CMK (cell line): ENCODE results near the gene SLC25A33.
A peak's percentile ranks its signal among the peaks of the same experiment; 100 is the strongest.

ENCODE experiments used
- DNase-seq: peaks from one replicate; pipeline ENCODE4 v3.0.0-alpha.2; 2010; ENCODE audit warnings: low read depth

Gene SLC25A33

DNA sequence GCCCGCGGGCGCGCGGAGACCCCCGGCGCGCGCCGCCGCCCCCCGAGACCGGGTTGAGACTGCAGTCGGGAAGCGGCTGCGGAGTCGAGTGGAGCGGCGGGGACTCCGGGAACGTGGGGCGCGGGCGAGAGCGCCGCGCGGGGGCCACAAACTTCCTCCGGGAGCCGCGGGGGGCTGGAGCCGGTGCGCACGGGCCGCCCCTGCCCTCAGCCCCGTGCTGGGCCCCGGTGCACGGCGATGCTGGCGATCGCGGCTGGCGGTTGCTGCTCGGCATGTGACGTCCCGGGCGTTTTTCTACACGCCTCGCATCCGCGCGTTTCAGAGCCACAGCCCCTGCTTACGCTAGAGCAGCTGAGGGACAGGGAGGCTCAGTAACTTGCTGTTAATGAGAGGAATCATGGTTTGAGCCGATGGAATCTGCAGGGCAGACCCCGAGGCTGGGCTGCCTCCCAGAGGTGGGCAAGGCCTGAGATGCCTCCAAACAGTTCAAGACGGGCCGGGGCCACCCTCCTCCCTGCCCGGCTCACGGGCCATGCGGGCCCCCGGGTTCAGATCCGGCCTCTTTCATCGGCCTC lies 50.0 kb downstream of the SLC25A33 start:
- no peak for DNase-seq

DNA sequence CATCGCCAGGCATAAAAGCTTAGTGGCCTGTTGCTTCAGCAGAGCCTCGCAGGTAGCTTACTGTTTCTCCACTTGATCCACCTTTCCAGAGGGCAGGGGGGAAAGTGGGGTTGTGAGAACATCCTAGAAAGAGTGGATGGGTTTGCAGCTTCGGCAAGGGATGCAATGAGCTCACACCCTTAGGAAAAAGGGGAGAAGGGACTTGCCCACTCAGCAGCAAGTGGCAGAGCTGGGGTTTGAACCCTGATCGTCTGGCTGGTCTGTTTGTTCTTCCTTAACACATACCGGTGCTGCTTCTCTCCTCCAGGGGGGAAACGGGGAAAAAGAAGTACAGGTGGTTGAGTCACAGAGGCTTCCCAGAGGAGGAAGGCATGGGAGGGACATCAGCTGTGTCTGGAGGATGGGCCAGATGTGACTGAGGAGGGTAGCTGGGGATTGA lies 50.5 kb downstream of the SLC25A33 start:
- DNase-seq = no peak

DNA sequence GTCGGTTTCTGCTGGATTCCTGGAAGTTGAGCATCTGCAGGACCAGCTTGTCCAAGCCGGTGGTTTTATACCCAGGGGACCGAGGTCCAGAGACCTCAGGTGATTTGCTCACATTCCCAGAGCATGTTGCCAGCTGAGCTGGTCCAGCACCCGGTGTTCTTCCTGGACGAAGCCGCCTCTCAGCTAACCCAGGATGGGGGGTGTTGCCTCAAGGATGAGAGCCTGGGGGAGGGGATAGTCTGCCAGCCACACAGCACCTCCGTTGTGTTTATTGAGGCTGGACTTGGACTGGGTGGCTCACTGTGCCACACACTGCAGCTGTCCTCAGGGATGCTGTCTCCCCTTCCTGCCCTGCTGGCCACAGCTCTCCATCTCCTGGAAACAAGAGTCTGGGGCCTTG lies 50.9 kb downstream of the SLC25A33 start:
- DNase-seq = no peak

- no peak for DNase-seq
Observed at GRCh38 chr1:9590945-9591668, 51.8 kb downstream of the SLC25A33 start.

DNA sequence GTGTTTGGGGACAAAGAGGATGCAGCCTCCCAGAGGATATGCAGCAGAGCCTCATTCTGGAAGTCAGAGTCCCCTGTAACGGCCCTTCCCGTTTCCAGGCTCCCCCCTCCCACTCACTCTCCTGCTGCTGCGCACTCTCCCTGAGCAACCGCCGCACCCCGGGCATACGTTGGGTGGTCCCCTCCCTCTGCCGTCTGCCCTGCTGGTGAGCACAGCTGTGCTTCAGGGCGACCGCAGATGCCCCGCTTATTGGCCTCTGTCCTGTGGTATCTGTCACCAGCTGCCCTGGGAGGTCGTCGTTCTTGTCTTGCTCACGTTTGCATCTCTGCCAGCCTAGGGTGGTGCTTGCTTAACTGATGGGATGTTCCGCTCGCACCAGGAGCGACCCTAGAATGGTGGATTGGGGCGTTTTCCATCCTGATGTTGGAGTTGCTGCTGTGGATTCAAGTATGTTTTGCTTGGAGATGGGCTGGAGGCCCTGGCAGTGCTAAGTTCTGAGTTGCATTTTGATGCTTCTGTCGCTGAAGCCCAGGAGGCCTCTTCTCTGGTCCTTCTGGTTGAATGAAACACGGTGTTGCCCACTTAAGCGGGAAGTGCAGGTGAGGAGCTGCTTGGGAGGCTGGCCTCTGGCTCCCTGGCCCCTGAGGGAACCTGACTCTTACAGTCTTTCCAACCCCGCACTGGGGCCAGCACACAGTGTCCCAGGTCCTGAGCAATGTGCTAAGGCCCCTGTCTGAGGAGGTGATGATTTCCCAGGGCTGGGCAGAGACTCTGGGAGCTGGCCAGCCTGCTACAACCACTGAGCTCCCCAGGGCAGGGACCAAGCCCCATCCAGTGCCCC lies 52.6 kb downstream of the SLC25A33 start:
- DNase-seq = no peak

DNA sequence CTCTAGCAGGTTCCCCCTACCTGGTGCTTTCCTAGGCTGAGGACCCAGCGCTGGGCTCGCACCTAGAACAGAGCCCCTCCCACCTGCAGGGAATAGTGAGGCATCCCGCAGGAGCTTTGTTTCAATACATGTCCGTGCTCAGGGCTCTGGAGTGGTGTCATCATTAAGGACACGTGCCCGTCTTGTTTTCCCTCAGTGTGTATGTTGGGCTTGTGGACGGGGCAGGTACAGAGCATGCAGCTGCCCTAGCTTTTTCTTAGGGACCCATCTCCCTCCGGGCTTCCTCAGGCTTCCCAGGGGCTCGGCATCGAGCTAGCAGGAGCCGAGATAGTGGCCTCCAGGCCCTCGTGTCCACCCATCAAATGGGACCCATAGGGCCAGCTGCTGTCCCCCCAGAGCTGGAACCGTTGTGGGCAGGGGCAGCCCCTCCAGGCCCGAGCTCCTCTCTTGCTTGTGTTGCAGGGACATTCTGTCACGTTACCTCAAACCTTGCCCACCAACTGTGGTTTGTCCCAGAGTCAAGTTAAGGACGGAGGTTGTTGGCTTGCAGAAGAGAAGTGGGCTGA lies 53.3 kb downstream of the SLC25A33 start:
- DNase-seq = no peak

- no peak for DNase-seq
Observed at GRCh38 chr1:9593147-9593491, 53.9 kb downstream of the SLC25A33 start.

DNA sequence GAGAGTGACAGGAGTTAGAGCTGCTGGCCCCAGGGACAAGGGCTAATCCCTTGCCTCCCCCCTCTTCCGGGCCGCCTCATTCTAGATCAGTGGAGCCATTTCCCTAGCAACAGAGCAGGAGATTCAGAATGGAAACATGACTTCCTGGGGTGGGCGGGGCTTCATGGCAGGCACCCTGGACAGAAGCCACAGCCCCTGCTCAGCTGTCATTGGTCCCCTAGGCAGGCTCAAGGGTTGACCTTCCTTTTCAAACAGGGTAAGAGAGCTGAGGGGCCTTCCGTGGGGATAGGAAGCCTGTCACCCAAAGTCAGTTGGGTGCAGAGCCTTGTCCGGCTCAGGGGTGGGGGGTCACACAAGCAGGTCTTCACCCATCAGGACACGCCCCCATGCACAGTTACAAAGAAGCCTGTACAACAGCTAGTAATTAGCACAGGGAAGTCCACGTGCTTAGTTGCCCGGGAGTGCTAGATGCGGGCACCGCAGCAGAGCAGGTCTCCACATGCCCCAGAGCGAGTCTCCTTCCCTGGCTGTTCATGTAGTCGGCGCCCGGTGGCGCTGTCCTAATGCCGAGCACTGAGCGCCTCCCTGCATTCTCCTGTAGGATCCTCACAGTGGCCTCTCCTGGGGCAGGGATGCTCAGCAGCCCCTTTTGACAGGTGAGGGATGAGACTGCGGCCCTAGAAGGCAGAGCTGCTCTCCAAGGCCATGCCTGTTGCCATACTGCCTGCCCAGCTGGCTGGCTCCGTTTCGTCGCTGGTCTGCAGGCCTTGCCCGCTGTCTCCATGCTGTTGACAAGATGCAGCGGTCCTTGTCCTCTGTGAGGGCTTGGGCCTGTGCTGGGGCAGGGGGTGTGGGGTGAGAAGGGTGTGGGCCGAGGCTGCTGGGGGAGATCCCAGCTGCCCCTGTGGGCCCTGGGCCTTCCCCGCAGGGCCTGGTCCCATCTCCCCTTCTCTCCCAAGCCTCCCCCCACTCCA lies 54.5 kb downstream of the SLC25A33 start:
- peak; percentile 78 for DNase-seq

DNA sequence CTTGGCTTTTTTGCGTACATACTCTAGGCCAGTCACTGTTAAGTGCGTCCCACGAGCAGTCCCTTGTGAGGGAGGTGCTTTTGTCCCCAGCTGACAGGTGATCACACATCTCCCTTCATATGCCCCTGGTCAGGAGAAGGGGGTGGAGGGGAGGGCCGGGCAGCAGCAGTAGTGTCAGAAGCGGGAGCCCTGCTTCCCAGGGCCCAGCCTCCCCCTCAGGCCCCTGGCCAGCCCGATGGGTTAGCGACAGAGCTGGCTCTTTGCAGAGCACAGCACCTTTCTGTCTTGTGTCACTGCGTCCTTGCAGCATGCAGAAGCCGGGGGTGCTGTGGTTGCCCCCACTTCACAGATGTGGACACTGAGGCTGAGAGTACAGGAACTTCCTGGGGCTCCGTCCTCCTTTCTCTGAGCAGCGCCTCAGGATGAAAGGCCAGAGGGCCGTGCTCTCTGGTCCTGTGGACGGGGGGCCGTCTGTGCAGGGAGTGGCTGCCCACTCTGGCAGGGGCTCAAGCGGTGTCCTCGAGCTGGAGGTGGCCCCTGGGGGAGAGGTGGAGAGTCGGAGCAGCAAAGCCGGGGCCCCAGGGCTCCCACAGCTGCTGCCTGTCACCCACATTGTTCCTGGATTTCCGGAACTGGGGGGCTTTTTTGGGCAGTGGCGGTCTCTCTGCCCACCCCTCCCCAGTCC lies 55.3 kb downstream of the SLC25A33 start:
- no peak for DNase-seq

GRCh38 chr1:9595156-9595967 lies 56.1 kb downstream of the SLC25A33 start:
- DNase-seq = no peak

GRCh38 chr1:9595968-9596340 lies 56.7 kb downstream of the SLC25A33 start:
- DNase-seq = no peak

DNA sequence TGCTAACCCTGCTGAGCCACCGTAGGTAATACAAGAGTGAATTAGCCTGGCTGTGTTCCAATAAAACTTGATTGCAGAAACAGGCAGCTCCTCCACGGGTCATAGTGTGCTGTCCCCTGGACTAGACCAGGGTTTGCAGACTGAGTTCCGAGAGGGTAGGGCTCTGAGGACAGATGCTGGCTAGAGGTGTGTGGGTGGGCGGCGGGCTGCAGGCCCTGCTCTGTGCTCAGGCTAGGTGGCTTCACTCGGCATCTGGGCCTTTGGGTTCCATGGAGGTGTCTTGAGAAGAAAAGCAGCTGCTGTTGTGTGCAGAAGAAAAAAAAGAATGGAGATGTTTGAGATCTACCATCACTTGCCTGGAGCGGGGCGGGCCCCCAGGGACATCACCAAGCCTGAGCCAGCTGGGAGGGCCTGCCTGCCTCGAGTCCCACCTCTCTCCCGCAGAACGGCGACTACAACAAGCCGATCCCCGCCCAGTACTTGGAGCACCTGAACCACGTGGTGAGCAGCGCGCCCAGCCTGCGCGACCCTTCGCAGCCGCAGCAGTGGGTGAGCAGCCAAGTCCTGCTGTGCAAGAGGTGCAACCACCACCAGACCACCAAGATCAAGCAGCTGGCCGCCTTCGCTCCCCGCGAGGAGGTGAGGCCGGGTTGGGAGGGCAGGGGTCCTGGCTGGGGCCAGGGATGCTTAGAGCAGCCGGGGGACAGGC lies 57.3 kb downstream of the SLC25A33 start:
- no peak for DNase-seq

GRCh38 chr1:9597361-9598315 lies 58.4 kb downstream of the SLC25A33 start:
- DNase-seq = no peak

DNA sequence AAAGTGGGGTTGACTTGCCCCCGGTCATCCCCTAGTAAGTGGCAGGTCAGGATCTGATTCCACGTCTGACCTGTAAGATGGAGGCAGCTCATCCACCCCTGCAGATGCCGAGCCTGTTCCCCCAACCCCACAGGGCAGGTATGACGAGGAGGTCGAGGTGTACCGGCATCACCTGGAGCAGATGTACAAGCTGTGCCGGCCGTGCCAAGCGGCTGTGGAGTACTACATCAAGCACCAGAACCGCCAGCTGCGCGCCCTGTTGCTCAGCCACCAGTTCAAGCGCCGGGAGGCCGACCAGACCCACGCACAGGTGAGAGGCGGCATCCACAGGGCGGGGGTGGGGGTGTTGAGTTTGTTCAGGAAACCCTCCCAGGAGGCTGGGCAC lies 59.0 kb downstream of the SLC25A33 start:
- DNase-seq = no peak

DNA sequence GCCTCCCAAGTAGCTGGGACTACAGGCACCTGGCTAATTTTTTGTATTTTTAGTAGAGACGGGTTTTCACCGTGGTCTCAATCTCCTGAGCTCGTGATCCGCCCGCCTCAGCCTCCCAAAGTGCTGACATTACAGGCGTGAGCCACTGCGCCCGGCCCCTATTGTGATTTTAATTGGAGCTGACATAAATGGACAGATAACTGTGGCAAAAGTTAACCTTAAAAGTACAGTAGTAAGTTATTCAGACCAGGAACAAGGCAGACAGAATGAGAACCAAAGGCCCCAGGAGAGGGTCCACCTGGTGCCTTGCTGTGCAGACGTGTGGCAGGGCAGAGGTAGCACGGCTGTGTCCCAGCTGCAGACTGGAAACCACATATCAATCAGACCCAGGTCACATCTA lies 60.5 kb downstream of the SLC25A33 start:
- DNase-seq = no peak

DNA sequence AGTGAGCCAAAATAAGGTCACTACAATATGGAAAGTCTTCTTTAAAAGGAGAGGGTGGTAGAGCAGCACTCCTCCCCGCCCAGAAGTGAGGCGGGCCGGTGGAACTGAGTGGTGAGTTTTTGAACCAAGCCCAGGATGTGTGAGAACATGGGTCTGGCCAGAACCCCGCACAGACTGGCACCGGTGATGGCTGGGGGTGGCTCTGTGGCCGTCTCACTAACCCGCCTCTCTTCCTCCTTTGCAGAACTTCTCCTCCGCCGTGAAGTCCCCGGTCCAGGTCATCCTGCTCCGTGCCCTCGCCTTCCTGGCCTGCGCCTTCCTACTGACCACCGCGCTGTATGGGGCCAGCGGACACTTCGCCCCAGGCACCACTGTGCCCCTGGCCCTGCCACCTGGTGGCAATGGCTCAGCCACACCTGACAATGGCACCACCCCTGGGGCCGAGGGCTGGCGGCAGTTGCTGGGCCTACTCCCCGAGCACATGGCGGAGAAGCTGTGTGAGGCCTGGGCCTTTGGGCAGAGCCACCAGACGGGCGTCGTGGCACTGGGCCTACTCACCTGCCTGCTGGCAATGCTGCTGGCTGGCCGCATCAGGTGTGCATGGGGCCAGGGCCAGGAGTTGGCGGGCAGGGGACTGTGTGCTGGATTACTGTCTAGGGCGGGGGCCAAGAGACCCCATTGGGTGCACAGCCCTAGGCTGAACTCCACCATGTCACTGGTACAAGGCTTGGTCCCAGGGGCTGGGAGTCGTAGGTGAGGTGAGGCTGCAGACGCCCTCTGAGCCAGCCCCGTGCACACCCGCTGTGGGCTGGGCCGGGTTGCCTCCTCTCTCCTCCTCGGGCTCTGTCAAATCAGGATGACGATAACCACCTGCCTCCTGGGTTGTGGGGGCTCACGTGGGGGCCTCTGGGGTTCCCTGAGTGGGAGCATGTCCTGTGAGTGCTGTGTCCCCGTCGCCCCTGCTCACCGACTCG lies 61.9 kb downstream of the SLC25A33 start:
- DNase-seq = no peak
